Measurements from ENCODE around the gene PRKCA. TPM values are rescaled to one million over a fixed set of nuclear protein-coding genes. Genes with fewer than 3 reads are reported as not detected.

The PRKCA gene
- total and polyA plus RNA-seq, 9 of the 15 experiments (the other 6 are each of a cell fraction or from before 2014, with no cell fraction given), result 3.2 to 33.0 (median 17.8) TPM

- TF ChIP-seq MIER1 (IDR thresholded peaks at IDR 0.05; ENCODE audit: low read depth), result 0 out of 2 replicates have a peak, but pooled peaks have one; percentile 6
- TF ChIP-seq ARHGAP35 (IDR thresholded peaks at IDR 0.05; ENCODE audit: partially characterized antibody), result no peak
- TF ChIP-seq NCOA1 (IDR thresholded peaks at IDR 0.05; ENCODE audit: low read depth), result peak; percentile 56; the same call in 1 of the 2 replicates
- no peak for TF ChIP-seq ZNF583 (CRISPR knock-in tag; IDR thresholded peaks at IDR 0.05)
- TF ChIP-seq HDAC3 (IDR thresholded peaks at IDR 0.05; ENCODE audit: borderline replicate concordance, partially characterized antibody), result peak; percentile 27
- no peak for TF ChIP-seq ATF1 (CRISPR knock-in tag; IDR thresholded peaks at IDR 0.05)
- TF ChIP-seq ATF1 (tag; IDR thresholded peaks at IDR 0.05), result 0 out of 2 replicates have a peak, but pooled peaks have one; percentile 13
- peak; percentile 64; the same call in 1 of the 2 replicates for TF ChIP-seq SOX6 (IDR thresholded peaks at IDR 0.05)
- peak; percentile 68 for TF ChIP-seq TAL1 (IDR thresholded peaks at IDR 0.05)
- TF ChIP-seq BHLHE40 (IDR thresholded peaks at IDR 0.05; ENCODE audit: low read length), result no peak
- peak; percentile 66 for TF ChIP-seq BRD9 (IDR thresholded peaks at IDR 0.05; ENCODE audit: low read depth, partially characterized antibody)
- TF ChIP-seq SMARCA4 (IDR thresholded peaks at IDR 0.05), result peak; percentile 95
- TF ChIP-seq MYC (IDR thresholded peaks at IDR 0.05; ENCODE audit: low read depth, low read length), result peak; percentile 66
- TF ChIP-seq MYC (CRISPR knock-in tag; IDR thresholded peaks at IDR 0.05; ENCODE audit: borderline replicate concordance, low read depth), result no peak
- peak; percentile 71; the same call in 1 of the 2 replicates for TF ChIP-seq POLR2AphosphoS5 (IDR thresholded peaks at IDR 0.05; ENCODE audit: control insufficient read depth, insufficient read depth, low read depth, low read length)
- no peak; the same call in 1 of the 2 replicates for TF ChIP-seq REST (IDR thresholded peaks at IDR 0.05; ENCODE audit: borderline replicate concordance)
- TF ChIP-seq REST (CRISPR knock-in tag; IDR thresholded peaks at IDR 0.05; ENCODE audit: low read depth), result no peak
- no peak for TF ChIP-seq ESRRA (IDR thresholded peaks at IDR 0.05; ENCODE audit: borderline replicate concordance, low read depth)
- TF ChIP-seq POLR3A (IDR thresholded peaks at IDR 0.05; ENCODE audit: borderline replicate concordance, extremely low read depth, insufficient read depth, insufficient read length), result no peak
- TF ChIP-seq ZNF780A (CRISPR knock-in tag; IDR thresholded peaks at IDR 0.05), result no peak
- TF ChIP-seq, protein P1, sequence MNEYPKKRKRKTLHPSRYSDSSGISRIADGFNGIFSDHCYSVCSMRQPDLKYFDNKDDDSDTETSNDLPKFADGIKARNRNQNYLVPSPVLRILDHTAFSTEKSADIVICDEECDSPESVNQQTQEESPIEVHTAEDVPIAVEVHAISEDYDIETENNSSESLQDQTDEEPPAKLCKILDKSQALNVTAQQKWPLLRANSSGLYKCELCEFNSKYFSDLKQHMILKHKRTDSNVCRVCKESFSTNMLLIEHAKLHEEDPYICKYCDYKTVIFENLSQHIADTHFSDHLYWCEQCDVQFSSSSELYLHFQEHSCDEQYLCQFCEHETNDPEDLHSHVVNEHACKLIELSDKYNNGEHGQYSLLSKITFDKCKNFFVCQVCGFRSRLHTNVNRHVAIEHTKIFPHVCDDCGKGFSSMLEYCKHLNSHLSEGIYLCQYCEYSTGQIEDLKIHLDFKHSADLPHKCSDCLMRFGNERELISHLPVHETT (CRISPR knock-in tag; conservative IDR thresholded peaks at IDR 0.05 in 1 of 2, IDR thresholded peaks at IDR 0.05 in 1 of 2), result peak in 1 of 2 experiments; percentile 24; a peak in 1 of 4 replicates
Observed at GRCh38 chr17:66348584-66349165, 46.3 kb downstream of the PRKCA start (continued).

All from K562 (cell line).